ENCODE results near the gene ITGA4. TPM values are rescaled to one million over a fixed set of nuclear protein-coding genes. Genes with fewer than 3 reads are reported as not detected.
A peak's percentile ranks its signal among the peaks of the same experiment; 100 is the strongest.

Gene ITGA4
- total RNA-seq, result 1 to 10 TPM; 1.6 to 9.0 (median 6.4) TPM

DNA sequence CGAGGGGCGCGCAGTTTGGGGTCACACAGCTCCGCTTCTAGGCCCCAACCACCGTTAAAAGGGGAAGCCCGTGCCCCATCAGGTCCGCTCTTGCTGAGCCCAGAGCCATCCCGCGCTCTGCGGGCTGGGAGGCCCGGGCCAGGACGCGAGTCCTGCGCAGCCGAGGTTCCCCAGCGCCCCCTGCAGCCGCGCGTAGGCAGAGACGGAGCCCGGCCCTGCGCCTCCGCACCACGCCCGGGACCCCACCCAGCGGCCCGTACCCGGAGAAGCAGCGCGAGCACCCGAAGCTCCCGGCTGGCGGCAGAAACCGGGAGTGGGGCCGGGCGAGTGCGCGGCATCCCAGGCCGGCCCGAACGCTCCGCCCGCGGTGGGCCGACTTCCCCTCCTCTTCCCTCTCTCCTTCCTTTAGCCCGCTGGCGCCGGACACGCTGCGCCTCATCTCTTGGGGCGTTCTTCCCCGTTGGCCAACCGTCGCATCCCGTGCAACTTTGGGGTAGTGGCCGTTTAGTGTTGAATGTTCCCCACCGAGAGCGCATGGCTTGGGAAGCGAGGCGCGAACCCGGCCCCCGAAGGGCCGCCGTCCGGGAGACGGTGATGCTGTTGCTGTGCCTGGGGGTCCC, at the start of gene ITGA4:
ITGA4 (plus strand) TSS at position 266 of the 620 bp plus-strand sequence; CDS start at position 535, 269 bp downstream.
- intact Hi-C loops (cut with DNase I), result no loop called here
- Histone ChIP-seq H3K9me3 (no peaks in the 10 kb centered on the region), H3K27ac (peak within 1 kb of the TSS; percentile 54 to 85 (median 72)), H3K4me1 (peaks cover 6 to 23% (median 7%) of the 10 kb centered on the region in 3 donors), H3K4me3 (peak within 1 kb of the TSS; percentile 25 to 77 (median 50)), H3K27me3 (peaks cover 0 to 32% (median 0%) of the 10 kb centered on the region in 4 donors), H3K36me3 (no peaks in the 10 kb centered on the region)
- peak; percentile 5 for DNase-seq
- 0 to 2% methylated on average over 7 to 9 of the region's 67 CpGs for WGBS, 2 donors
- TF ChIP-seq CTCF (IDR thresholded peaks at IDR 0.05) (peak; percentile 46 to 70 (median 60)), POLR2A (IDR thresholded peaks at IDR 0.05) (peak in 1 of 4 donors; percentile 51)

DNA sequence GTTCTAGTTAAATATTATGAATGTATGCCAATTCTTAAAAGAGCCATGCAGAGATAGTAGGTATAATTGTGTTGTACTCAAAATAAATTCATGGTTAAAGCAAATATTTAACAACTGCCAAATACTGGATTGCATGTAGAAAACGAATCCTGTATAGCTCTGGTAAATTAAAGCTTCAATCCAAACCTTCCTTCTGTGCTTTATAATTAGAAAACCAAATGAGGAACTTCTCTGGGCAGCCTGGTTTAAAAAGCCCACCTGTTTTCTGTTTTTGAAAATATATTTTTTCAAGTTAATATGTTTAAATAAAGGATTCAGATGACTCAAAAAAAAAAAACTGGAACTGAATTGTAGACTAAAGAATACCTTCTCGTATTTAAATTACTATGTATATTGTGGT, 48.3 kb upstream of the ITGA4 start:
- WGBS, 2 donors, result 40 to 45% methylated on average over 2 of the region's 2 CpGs
- intact Hi-C loops (cut with DNase I), result no loop called here
- H3K36me3 ChIP-seq, result no peaks in the 10 kb centered on the region

GRCh38 chr2:181411105-181411849, 45.9 kb upstream of the ITGA4 start:
- 32% methylated on average over 4 of the region's 5 CpGs; no CpG with 5 or more reads in 1 of the 2 donors for WGBS, 2 donors
- Histone ChIP-seq H3K9me3 (no peaks in the 10 kb centered on the region), H3K27me3 (no peaks in the 10 kb centered on the region), H3K4me1 (no peaks in the 10 kb centered on the region), H3K36me3 (no peaks in the 10 kb centered on the region), H3K27ac (no peak overlapping the region), H3K4me3 (no peak overlapping the region)
- intact Hi-C loops (cut with DNase I), result no loop called here
- peak; percentile 17 for DNase-seq
- no peak for TF ChIP-seq CTCF (IDR thresholded peaks at IDR 0.05)
- no peak for TF ChIP-seq POLR2A (IDR thresholded peaks at IDR 0.05)

More for the DNA sequence above, 48.3 kb upstream of the ITGA4 start:
- TF ChIP-seq POLR2A (IDR thresholded peaks at IDR 0.05) (no peak), CTCF (IDR thresholded peaks at IDR 0.05) (no peak)
- H3K4me3 ChIP-seq, result no peak overlapping the region
- H3K4me1 ChIP-seq, result no peaks in the 10 kb centered on the region
- no peaks in the 10 kb centered on the region for H3K27me3 ChIP-seq
- H3K27ac ChIP-seq, result no peak overlapping the region
- DNase-seq, result no peak
- H3K9me3 ChIP-seq, result no peaks in the 10 kb centered on the region

- WGBS, 2 donors, result 76 to 80% methylated on average over 8 of the region's 8 CpGs
- DNase-seq, result no peak
- Histone ChIP-seq H3K9me3 (no peaks in the 10 kb centered on the region), H3K27ac (no peak overlapping the region), H3K27me3 (no peaks in the 10 kb centered on the region), H3K4me3 (no peak overlapping the region), H3K4me1 (no peaks in the 10 kb centered on the region), H3K36me3 (no peaks in the 10 kb centered on the region)
- TF ChIP-seq POLR2A (IDR thresholded peaks at IDR 0.05) (no peak), CTCF (IDR thresholded peaks at IDR 0.05) (no peak)
- intact Hi-C loops (cut with DNase I), result no loop called here
Measured at GRCh38 chr2:181419129-181419855, 37.9 kb upstream of the ITGA4 start.

All from esophagus squamous epithelium (tissue), 5 donors.